HEK293 (cell line): ENCODE data around the gene MARK3.

Experiments used
- HOXA7 ChIP-seq: sonication (generic); formaldehyde crosslinking; IDR thresholded peaks from 2 replicates; pipeline ENCODE4 v1.8.1; 2022; ENCODE audit warnings: missing genetic modification reagents, borderline replicate concordance
- MYNN ChIP-seq: fragments of 450-650 bp; formaldehyde crosslinking; IDR thresholded peaks from 2 replicates; pipeline ENCODE4 v1.5.1; 2016; ENCODE audit warnings: missing biosample characterization, missing genetic modification characterization, borderline replicate concordance
- RBAK ChIP-seq: fragments of 450-650 bp; formaldehyde crosslinking; IDR thresholded peaks from 2 replicates; pipeline ENCODE4 v1.5.1; 2016; ENCODE audit warnings: missing biosample characterization, missing genetic modification characterization
- SETDB1 ChIP-seq: IDR thresholded peaks from one replicate; pipeline ENCODE4 v1.6.1; 2017; ENCODE audit warnings: mild to moderate bottlenecking, low read length, moderate library complexity, mixed read lengths; ENCODE audit not compliant: insufficient read length
- ZBTB1 ChIP-seq: fragments of 450-650 bp; formaldehyde crosslinking; IDR thresholded peaks from 2 replicates; pipeline ENCODE4 v1.5.1; 2016; ENCODE audit warnings: missing biosample characterization, missing genetic modification characterization
- ZBTB44 ChIP-seq: fragments of 450-650 bp; IDR thresholded peaks from 2 replicates; pipeline ENCODE4 v1.5.1; 2018; ENCODE audit warnings: missing biosample characterization, mild to moderate bottlenecking, missing genetic modification characterization
- ZBTB8A ChIP-seq: fragments of 450-650 bp; formaldehyde crosslinking; IDR thresholded peaks from 2 replicates; pipeline ENCODE4 v1.5.1; 2016; ENCODE audit warnings: missing biosample characterization, missing genetic modification characterization
- ZNF16 ChIP-seq: fragments of 450-650 bp; formaldehyde crosslinking; IDR thresholded peaks from 2 replicates; pipeline ENCODE4 v1.5.1; 2016; ENCODE audit warnings: low read depth, missing biosample characterization, missing genetic modification characterization
- ZNF518A ChIP-seq: fragments of 450-650 bp; formaldehyde crosslinking; conservative IDR thresholded peaks from 2 replicates; pipeline ENCODE4 v1.5.1; 2016; ENCODE audit warnings: low read depth, missing biosample characterization, missing genetic modification characterization
- ZNF571 ChIP-seq: fragments of 450-650 bp; formaldehyde crosslinking; IDR thresholded peaks from 2 replicates; pipeline ENCODE4 v1.5.0; 2017; ENCODE audit warnings: missing biosample characterization, missing genetic modification characterization
- ZNF658 ChIP-seq: fragments of 450-650 bp; formaldehyde crosslinking; IDR thresholded peaks from 2 replicates; pipeline ENCODE4; 2016; ENCODE audit warnings: missing biosample characterization, missing genetic modification characterization
- ZNF76 ChIP-seq: fragments of 450-650 bp; formaldehyde crosslinking; IDR thresholded peaks from 2 replicates; pipeline ENCODE4; 2016; ENCODE audit warnings: low read depth, missing biosample characterization, missing genetic modification characterization, borderline replicate concordance
- ZNF843 ChIP-seq: fragments of 450-650 bp; formaldehyde crosslinking; IDR thresholded peaks from 2 replicates; pipeline ENCODE4 v1.5.1; 2016; ENCODE audit warnings: missing biosample characterization, missing genetic modification characterization
- TF ChIP-seq, protein P1 (sequence below): fragments of 450-650 bp; formaldehyde crosslinking; IDR thresholded peaks from 2 replicates; pipeline ENCODE4 v1.5.1; 2016; ENCODE audit warnings: missing biosample characterization, missing genetic modification characterization

- TF ChIP-seq ZBTB1 (no peak), ZNF518A (no peak), ZNF843 (no peak), HOXA7 (CRISPR knock-in tag) (no peak), MYNN (no peak), ZBTB8A (tag by site-specific recombination) (no peak), SETDB1 (no peak), ZNF76 (tag by site-specific recombination) (no peak), ZBTB44 (tag by site-specific recombination) (no peak), ZNF571 (tag by site-specific recombination) (no peak), ZNF16 (no peak), RBAK (tag by site-specific recombination) (no peak), ZNF658 (tag by site-specific recombination) (no peak)
- TF ChIP-seq, protein P1, sequence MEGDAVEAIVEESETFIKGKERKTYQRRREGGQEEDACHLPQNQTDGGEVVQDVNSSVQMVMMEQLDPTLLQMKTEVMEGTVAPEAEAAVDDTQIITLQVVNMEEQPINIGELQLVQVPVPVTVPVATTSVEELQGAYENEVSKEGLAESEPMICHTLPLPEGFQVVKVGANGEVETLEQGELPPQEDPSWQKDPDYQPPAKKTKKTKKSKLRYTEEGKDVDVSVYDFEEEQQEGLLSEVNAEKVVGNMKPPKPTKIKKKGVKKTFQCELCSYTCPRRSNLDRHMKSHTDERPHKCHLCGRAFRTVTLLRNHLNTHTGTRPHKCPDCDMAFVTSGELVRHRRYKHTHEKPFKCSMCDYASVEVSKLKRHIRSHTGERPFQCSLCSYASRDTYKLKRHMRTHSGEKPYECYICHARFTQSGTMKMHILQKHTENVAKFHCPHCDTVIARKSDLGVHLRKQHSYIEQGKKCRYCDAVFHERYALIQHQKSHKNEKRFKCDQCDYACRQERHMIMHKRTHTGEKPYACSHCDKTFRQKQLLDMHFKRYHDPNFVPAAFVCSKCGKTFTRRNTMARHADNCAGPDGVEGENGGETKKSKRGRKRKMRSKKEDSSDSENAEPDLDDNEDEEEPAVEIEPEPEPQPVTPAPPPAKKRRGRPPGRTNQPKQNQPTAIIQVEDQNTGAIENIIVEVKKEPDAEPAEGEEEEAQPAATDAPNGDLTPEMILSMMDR (tag by site-specific recombination) = no peak
These were observed 152.2 kb downstream of the MARK3 start for GRCh38 chr14:103537175-103537990.
